ENCODE results near the gene PDLIM7.

DNA sequence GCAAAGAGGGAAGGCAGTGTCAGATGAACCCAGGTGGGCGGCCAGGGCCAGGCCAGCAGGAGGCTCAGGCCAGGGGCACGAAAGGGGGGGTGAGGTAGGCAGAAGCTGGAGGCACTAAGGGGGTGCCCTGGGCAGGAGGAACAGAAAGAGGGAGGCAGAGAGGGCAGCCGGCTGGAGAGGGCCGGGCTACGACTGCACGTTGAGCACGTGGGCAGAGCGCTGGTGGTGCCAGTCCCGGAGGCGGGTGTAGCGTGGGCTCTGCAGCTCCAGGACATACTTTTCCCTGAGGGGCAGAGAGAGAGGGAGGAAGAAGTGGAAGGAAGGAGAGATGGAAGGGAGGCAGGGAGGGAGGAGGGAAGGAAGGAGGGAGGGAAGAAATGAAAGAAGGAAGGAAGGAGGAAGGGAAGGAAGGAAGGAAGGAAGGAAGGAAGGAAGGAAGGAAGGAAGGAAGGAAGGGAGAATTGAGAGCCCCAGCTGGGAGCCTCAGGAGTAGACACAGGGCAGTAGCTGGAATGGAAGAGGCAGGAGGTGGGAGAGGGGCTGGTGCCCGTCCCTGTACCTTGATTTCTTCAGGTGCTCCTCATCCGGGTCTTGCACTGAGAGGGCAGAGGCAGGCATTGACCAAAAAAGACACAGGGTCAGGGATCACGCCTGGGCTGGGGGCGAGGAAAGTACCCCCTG, 7.0 kb downstream of the PDLIM7 start:
- TF ChIP-seq POLR2AphosphoS5 (IDR thresholded peaks at IDR 0.05; ENCODE audit: low read depth, low read length) (no peak), FOXP2 (optimal IDR thresholded peaks at IDR 0.05; ENCODE audit: borderline replicate concordance, extremely low read depth, extremely low read length, insufficient read depth) (no peak), TAF1 (IDR thresholded peaks at IDR 0.05; ENCODE audit: borderline replicate concordance, insufficient read depth, low read length) (no peak), SIN3A (IDR thresholded peaks at IDR 0.05; ENCODE audit: borderline replicate concordance, insufficient read depth, low read length) (no peak)
- TF ChIP-seq, protein P1, sequence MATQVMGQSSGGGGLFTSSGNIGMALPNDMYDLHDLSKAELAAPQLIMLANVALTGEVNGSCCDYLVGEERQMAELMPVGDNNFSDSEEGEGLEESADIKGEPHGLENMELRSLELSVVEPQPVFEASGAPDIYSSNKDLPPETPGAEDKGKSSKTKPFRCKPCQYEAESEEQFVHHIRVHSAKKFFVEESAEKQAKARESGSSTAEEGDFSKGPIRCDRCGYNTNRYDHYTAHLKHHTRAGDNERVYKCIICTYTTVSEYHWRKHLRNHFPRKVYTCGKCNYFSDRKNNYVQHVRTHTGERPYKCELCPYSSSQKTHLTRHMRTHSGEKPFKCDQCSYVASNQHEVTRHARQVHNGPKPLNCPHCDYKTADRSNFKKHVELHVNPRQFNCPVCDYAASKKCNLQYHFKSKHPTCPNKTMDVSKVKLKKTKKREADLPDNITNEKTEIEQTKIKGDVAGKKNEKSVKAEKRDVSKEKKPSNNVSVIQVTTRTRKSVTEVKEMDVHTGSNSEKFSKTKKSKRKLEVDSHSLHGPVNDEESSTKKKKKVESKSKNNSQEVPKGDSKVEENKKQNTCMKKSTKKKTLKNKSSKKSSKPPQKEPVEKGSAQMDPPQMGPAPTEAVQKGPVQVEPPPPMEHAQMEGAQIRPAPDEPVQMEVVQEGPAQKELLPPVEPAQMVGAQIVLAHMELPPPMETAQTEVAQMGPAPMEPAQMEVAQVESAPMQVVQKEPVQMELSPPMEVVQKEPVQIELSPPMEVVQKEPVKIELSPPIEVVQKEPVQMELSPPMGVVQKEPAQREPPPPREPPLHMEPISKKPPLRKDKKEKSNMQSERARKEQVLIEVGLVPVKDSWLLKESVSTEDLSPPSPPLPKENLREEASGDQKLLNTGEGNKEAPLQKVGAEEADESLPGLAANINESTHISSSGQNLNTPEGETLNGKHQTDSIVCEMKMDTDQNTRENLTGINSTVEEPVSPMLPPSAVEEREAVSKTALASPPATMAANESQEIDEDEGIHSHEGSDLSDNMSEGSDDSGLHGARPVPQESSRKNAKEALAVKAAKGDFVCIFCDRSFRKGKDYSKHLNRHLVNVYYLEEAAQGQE (IDR thresholded peaks at IDR 0.05; ENCODE audit: insufficient read depth in 1 of 2, low read depth in 2 of 2, low read length in 2 of 2) = no peak

All from PFSK-1 (cell line).